Lower leg skin (tissue), 3 donors: ENCODE results near the gene STPG3.

Source experiments
- CTCF ChIP-seq, 3 donors: fragments of 450-650 bp; IDR thresholded peaks; one replicate each; pipeline ENCODE4 v1.5.1; 2016; ENCODE audit warnings: antibody characterized with exemption in 3 of 3, mild to moderate bottlenecking in 3 of 3, moderate library complexity in 2 of 3
- POLR2A ChIP-seq, 2 donors: fragments of 450-650 bp; IDR thresholded peaks; one replicate each; pipeline ENCODE4 v1.6.1; 2016 to 2017; ENCODE audit warnings: antibody characterized with exemption in 2 of 2, mild to moderate bottlenecking in 1 of 2, moderate library complexity in 1 of 2

- TF ChIP-seq POLR2A (IDR thresholded peaks at IDR 0.05): no peak
- TF ChIP-seq CTCF (IDR thresholded peaks at IDR 0.05): no peak
Measured at GRCh38 chr9:137213160-137214060, 37.7 kb upstream of the STPG3 start.
